ENCODE data around the gene CENPO.

The CENPO gene

DNA sequence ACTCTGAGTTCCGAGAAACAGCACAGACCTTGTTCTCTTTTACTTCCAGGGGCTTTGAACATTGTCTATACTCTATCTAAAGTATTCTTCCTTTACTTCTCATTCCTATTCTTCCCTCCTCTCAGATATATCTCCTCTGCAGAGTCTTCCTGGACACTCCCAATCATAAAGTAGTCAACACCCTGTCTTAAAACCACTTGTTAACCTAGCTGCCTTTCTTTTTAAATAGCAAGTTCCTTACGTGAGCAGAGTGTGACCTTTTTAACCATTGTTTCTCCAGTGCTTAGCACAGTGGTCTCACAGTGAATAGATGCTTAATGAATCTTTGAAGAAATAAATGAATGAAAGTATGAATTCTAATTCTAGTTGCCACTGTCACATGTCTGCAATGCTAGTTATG lies 47.4 kb upstream of the CENPO start:
- Histone ChIP-seq H4K20me1 (ENCODE audit: insufficient read depth, low read length) (no peaks in the 10 kb centered on the region), H3K4me1 (ENCODE audit: low read length) (no peaks in the 10 kb centered on the region), H3K27me3 (replicated peaks; ENCODE audit: insufficient read depth, low read length) (no peaks in the 10 kb centered on the region), H3K79me2 (ENCODE audit: low read length) (no peaks in the 10 kb centered on the region), H3K9ac (ENCODE audit: low read length) (no peak overlapping the region), H3K4me2 (ENCODE audit: low read depth, low read length) (no peak overlapping the region), H3K9me3 (replicated peaks; ENCODE audit: insufficient read depth, low read length) (no peaks in the 10 kb centered on the region), H3K9me2 (replicated peaks; ENCODE audit: insufficient read depth, low read length) (no peaks in the 10 kb centered on the region), H3K36me3 (replicated peaks; ENCODE audit: insufficient read depth, low read length) (no peaks in the 10 kb centered on the region), H3F3A (ENCODE audit: insufficient read depth, low read length) (no peaks in the 10 kb centered on the region), H3K4me3 (ENCODE audit: low read length) (no peak overlapping the region), H3K27ac (ENCODE audit: low read length) (no peak overlapping the region), H2AFZ (ENCODE audit: low read length) (no peak overlapping the region)
- DNase-seq, result no peak
- TF ChIP-seq EZH2 (optimal IDR thresholded peaks at IDR 0.05; ENCODE audit: low read depth, low read length), result no peak
- no peak for TF ChIP-seq EZH2phosphoT487 (IDR thresholded peaks at IDR 0.05; ENCODE audit: low read length)
- TF ChIP-seq, protein P1, sequence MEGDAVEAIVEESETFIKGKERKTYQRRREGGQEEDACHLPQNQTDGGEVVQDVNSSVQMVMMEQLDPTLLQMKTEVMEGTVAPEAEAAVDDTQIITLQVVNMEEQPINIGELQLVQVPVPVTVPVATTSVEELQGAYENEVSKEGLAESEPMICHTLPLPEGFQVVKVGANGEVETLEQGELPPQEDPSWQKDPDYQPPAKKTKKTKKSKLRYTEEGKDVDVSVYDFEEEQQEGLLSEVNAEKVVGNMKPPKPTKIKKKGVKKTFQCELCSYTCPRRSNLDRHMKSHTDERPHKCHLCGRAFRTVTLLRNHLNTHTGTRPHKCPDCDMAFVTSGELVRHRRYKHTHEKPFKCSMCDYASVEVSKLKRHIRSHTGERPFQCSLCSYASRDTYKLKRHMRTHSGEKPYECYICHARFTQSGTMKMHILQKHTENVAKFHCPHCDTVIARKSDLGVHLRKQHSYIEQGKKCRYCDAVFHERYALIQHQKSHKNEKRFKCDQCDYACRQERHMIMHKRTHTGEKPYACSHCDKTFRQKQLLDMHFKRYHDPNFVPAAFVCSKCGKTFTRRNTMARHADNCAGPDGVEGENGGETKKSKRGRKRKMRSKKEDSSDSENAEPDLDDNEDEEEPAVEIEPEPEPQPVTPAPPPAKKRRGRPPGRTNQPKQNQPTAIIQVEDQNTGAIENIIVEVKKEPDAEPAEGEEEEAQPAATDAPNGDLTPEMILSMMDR (IDR thresholded peaks at IDR 0.05; ENCODE audit: low read length), result no peak

DNA sequence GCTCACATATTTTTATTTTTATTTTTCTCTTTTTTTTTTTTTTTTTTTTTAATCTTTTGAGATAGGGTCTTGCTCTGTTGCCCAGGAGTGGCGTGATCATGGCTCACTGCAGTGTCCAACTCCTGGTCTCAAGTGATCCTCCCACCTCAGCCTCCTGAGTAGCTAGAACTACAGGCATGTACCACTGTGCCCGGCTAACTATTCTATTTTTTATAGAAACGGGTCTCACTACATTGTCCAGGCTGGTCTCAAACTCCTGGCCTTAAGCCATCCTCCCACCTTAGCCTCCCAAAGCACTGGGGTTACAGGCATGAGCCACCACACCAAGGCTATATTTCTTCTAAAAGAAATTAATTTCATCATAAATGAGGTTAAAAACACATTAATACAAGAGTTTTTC lies 45.9 kb upstream of the CENPO start:
- Histone ChIP-seq H3K27ac (ENCODE audit: low read length) (no peak overlapping the region), H3K9me2 (replicated peaks; ENCODE audit: insufficient read depth, low read length) (no peaks in the 10 kb centered on the region), H3K4me2 (ENCODE audit: low read depth, low read length) (no peak overlapping the region), H2AFZ (ENCODE audit: low read length) (no peak overlapping the region), H3F3A (ENCODE audit: insufficient read depth, low read length) (no peaks in the 10 kb centered on the region), H3K36me3 (replicated peaks; ENCODE audit: insufficient read depth, low read length) (no peaks in the 10 kb centered on the region), H3K9ac (ENCODE audit: low read length) (no peak overlapping the region), H3K9me3 (replicated peaks; ENCODE audit: insufficient read depth, low read length) (no peaks in the 10 kb centered on the region), H3K4me1 (ENCODE audit: low read length) (no peaks in the 10 kb centered on the region), H3K27me3 (replicated peaks; ENCODE audit: insufficient read depth, low read length) (no peaks in the 10 kb centered on the region), H3K4me3 (ENCODE audit: low read length) (no peak overlapping the region), H3K79me2 (ENCODE audit: low read length) (no peaks in the 10 kb centered on the region), H4K20me1 (ENCODE audit: insufficient read depth, low read length) (no peaks in the 10 kb centered on the region)
- TF ChIP-seq, protein P1 (IDR thresholded peaks at IDR 0.05; ENCODE audit: low read length), result no peak
- no peak for TF ChIP-seq EZH2phosphoT487 (IDR thresholded peaks at IDR 0.05; ENCODE audit: low read length)
- no peak for TF ChIP-seq EZH2 (optimal IDR thresholded peaks at IDR 0.05; ENCODE audit: low read depth, low read length)
- DNase-seq, result no peak

DNA sequence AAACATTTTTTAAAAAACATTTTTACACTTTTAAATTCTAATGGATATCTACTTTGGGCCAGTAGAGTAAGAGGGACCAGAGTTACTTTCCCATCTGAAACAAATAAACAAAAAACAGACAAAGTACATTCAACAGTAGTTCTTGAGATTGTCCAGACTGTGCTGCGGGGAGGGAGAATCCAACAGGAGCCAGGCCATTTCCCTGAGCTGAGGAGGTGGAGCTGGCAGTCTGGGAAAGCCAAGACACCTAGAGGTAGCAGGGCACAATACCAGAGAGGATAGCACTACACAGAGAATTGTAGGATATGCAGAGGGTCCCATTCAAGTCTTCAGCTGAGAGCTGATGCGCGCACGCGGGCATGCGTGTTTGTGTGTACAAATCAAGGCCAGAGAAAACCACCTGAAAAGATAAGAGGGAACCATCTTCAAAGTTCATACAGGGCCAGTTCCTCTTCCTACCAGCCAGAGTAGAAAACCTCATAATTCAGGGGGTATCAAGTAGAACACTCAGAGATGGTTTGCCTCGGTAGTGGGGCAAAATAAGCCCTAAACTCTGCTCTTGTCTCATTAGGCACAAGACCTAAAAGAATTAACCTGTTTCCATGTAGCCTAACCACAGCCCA lies 44.0 kb upstream of the CENPO start:
- DNase-seq, result no peak
- no peaks in the 10 kb centered on the region for H3F3A ChIP-seq (ENCODE audit: insufficient read depth, low read length)
- H3K9me3 ChIP-seq (replicated peaks; ENCODE audit: insufficient read depth, low read length), result no peaks in the 10 kb centered on the region
- no peaks in the 10 kb centered on the region for H3K79me2 ChIP-seq (ENCODE audit: low read length)
- no peak for TF ChIP-seq EZH2 (optimal IDR thresholded peaks at IDR 0.05; ENCODE audit: low read depth, low read length)
- no peak for TF ChIP-seq EZH2phosphoT487 (IDR thresholded peaks at IDR 0.05; ENCODE audit: low read length)
- TF ChIP-seq, protein P1 (IDR thresholded peaks at IDR 0.05; ENCODE audit: low read length), result no peak
- no peaks in the 10 kb centered on the region for H3K4me1 ChIP-seq (ENCODE audit: low read length)
- H3K4me2 ChIP-seq (ENCODE audit: low read depth, low read length), result no peak overlapping the region
- no peak overlapping the region for H3K9ac ChIP-seq (ENCODE audit: low read length)
- H2AFZ ChIP-seq (ENCODE audit: low read length), result no peak overlapping the region
- no peak overlapping the region for H3K4me3 ChIP-seq (ENCODE audit: low read length)
- no peak overlapping the region for H3K27ac ChIP-seq (ENCODE audit: low read length)
- no peaks in the 10 kb centered on the region for H3K9me2 ChIP-seq (replicated peaks; ENCODE audit: insufficient read depth, low read length)
- no peaks in the 10 kb centered on the region for H4K20me1 ChIP-seq (ENCODE audit: insufficient read depth, low read length)
- H3K36me3 ChIP-seq (replicated peaks; ENCODE audit: insufficient read depth, low read length), result no peaks in the 10 kb centered on the region
- H3K27me3 ChIP-seq (replicated peaks; ENCODE audit: insufficient read depth, low read length), result no peaks in the 10 kb centered on the region
